IPS-15b (cell line): ENCODE data around the gene MTMR8.
"Not testable (repeated sequence)": the region's sequence is repeated elsewhere in the genome, so short reads cannot be mapped to it uniquely, and the experiment has no call there.

Source experiments
- H3K27me3 ChIP-seq: one replicate; pipeline ENCODE4 v1.6.1; 2013; ENCODE audit warnings: low read length; ENCODE audit not compliant: control insufficient read depth, insufficient read depth
- H3K36me3 ChIP-seq: one replicate; pipeline ENCODE4 v1.6.1; 2013; ENCODE audit warnings: low read length; ENCODE audit not compliant: control insufficient read depth, insufficient read depth
- H3K4me1 ChIP-seq: one replicate; pipeline ENCODE4 v1.6.1; 2013; ENCODE audit warnings: mild to moderate bottlenecking, low read length; ENCODE audit not compliant: control insufficient read depth, insufficient read depth
- H3K4me3 ChIP-seq: one replicate; pipeline ENCODE4 v1.5.1; 2013; ENCODE audit warnings: low read depth, low read length
- H3K9ac ChIP-seq: one replicate; pipeline ENCODE4 v1.6.1; 2013; ENCODE audit warnings: low read depth, mild to moderate bottlenecking, low read length
- H3K9me3 ChIP-seq: one replicate; pipeline ENCODE4 v1.6.1; 2013; ENCODE audit warnings: mild to moderate bottlenecking, low read length; ENCODE audit not compliant: control insufficient read depth, insufficient read depth

MTMR8 gene

GRCh38 chrX:64380789-64381188 is 14.5 kb downstream of the MTMR8 start:
- not testable (repeated sequence) for H3K4me1 ChIP-seq, H3K4me3 ChIP-seq, H3K36me3 ChIP-seq, H3K27me3 ChIP-seq, H3K9ac ChIP-seq
- peaks cover 22% of the 10 kb centered on the region for H3K9me3 ChIP-seq

- Histone ChIP-seq H3K9ac (no peak overlapping the region), H3K4me3 (no peak overlapping the region), H3K27me3 (no peaks in the 10 kb centered on the region), H3K4me1 (no peaks in the 10 kb centered on the region), H3K9me3 (peaks cover 18% of the 10 kb centered on the region), H3K36me3 (no peaks in the 10 kb centered on the region)
These were observed 15.3 kb downstream of the MTMR8 start for GRCh38 chrX:64379924-64380323.

GRCh38 chrX:64377753-64378152 is 17.5 kb downstream of the MTMR8 start:
- H3K36me3 ChIP-seq: no peaks in the 10 kb centered on the region
- no peaks in the 10 kb centered on the region for H3K27me3 ChIP-seq
- H3K9ac ChIP-seq: no peak overlapping the region
- no peaks in the 10 kb centered on the region for H3K4me1 ChIP-seq
- no peak overlapping the region for H3K4me3 ChIP-seq
- peaks cover 13% of the 10 kb centered on the region for H3K9me3 ChIP-seq

GRCh38 chrX:64352081-64352480 is 43.2 kb downstream of the MTMR8 start:
- Histone ChIP-seq H3K27me3 (no peaks in the 10 kb centered on the region), H3K4me1 (no peaks in the 10 kb centered on the region), H3K36me3 (no peaks in the 10 kb centered on the region), H3K9ac (no peak overlapping the region), H3K4me3 (no peak overlapping the region), H3K9me3 (no peaks in the 10 kb centered on the region)

GRCh38 chrX:64350521-64350920 is 44.7 kb downstream of the MTMR8 start:
- H3K36me3 ChIP-seq: no peaks in the 10 kb centered on the region
- H3K4me1 ChIP-seq: no peaks in the 10 kb centered on the region
- no peak overlapping the region for H3K4me3 ChIP-seq
- H3K27me3 ChIP-seq: no peaks in the 10 kb centered on the region
- H3K9ac ChIP-seq: no peak overlapping the region
- H3K9me3 ChIP-seq: no peaks in the 10 kb centered on the region

GRCh38 chrX:64350047-64350446 is 45.2 kb downstream of the MTMR8 start:
- no peaks in the 10 kb centered on the region for H3K27me3 ChIP-seq
- H3K4me3 ChIP-seq: no peak overlapping the region
- no peak overlapping the region for H3K9ac ChIP-seq
- H3K4me1 ChIP-seq: no peaks in the 10 kb centered on the region
- H3K9me3 ChIP-seq: no peaks in the 10 kb centered on the region
- no peaks in the 10 kb centered on the region for H3K36me3 ChIP-seq

GRCh38 chrX:64342811-64343210 is 52.4 kb downstream of the MTMR8 start:
- Histone ChIP-seq H3K4me3 (no peak overlapping the region), H3K4me1 (no peaks in the 10 kb centered on the region), H3K9ac (no peak overlapping the region), H3K27me3 (no peaks in the 10 kb centered on the region), H3K9me3 (no peaks in the 10 kb centered on the region), H3K36me3 (no peaks in the 10 kb centered on the region)

GRCh38 chrX:64338296-64338695 is 57.0 kb downstream of the MTMR8 start:
- Histone ChIP-seq H3K27me3 (no peaks in the 10 kb centered on the region), H3K36me3 (no peaks in the 10 kb centered on the region), H3K4me3 (no peak overlapping the region), H3K4me1 (no peaks in the 10 kb centered on the region), H3K9me3 (no peaks in the 10 kb centered on the region), H3K9ac (no peak overlapping the region)

GRCh38 chrX:64334467-64334866 is 60.8 kb downstream of the MTMR8 start:
- H3K27me3 ChIP-seq: no peaks in the 10 kb centered on the region

GRCh38 chrX:64330284-64330683 is 65.0 kb downstream of the MTMR8 start:
- Histone ChIP-seq H3K4me3 (no peak overlapping the region), H3K27me3 (no peaks in the 10 kb centered on the region), H3K9ac (no peak overlapping the region), H3K9me3 (no peaks in the 10 kb centered on the region), H3K4me1 (peaks cover 5% of the 10 kb centered on the region), H3K36me3 (no peaks in the 10 kb centered on the region)

More at GRCh38 chrX:64334467-64334866, 60.8 kb downstream of the MTMR8 start:
- Histone ChIP-seq H3K9ac (no peak overlapping the region), H3K9me3 (no peaks in the 10 kb centered on the region), H3K36me3 (no peaks in the 10 kb centered on the region), H3K4me1 (peaks cover 5% of the 10 kb centered on the region), H3K4me3 (no peak overlapping the region)

- no peak overlapping the region for H3K9ac ChIP-seq
- H3K36me3 ChIP-seq: no peaks in the 10 kb centered on the region
- H3K4me3 ChIP-seq: no peak overlapping the region
- peaks cover 9% of the 10 kb centered on the region for H3K9me3 ChIP-seq
- H3K27me3 ChIP-seq: no peaks in the 10 kb centered on the region
- no peaks in the 10 kb centered on the region for H3K4me1 ChIP-seq
These were observed 73.7 kb downstream of the MTMR8 start for GRCh38 chrX:64321507-64321906.

- Histone ChIP-seq H3K36me3 (peaks cover 4% of the 10 kb centered on the region), H3K9ac (no peak overlapping the region), H3K4me1 (no peaks in the 10 kb centered on the region), H3K27me3 (no peaks in the 10 kb centered on the region), H3K9me3 (peaks cover 6% of the 10 kb centered on the region), H3K4me3 (no peak overlapping the region)
These were observed 81.6 kb downstream of the MTMR8 start for GRCh38 chrX:64313624-64314023.

- Histone ChIP-seq H3K27me3 (no peaks in the 10 kb centered on the region), H3K4me3 (no peak overlapping the region), H3K9me3 (peaks cover 4% of the 10 kb centered on the region), H3K4me1 (no peaks in the 10 kb centered on the region), H3K36me3 (no peaks in the 10 kb centered on the region), H3K9ac (no peak overlapping the region)
These were observed 88.5 kb downstream of the MTMR8 start for GRCh38 chrX:64306712-64307111.
